HEK293T (cell line): Measurements from ENCODE around the gene COL6A1.

ENCODE experiments used
- CTCF ChIA-PET: fragments of 350-600 bp; formaldehyde crosslinking; extraction: SDS; loops from one replicate; lab custom pipeline; 2021; ENCODE audit warnings: antibody characterized with exemption, inconsistent platforms; lab: Yijun Ruan, JAX
- POLR2A ChIA-PET: fragments of 350-600 bp; formaldehyde crosslinking; extraction: SDS; loops from one replicate; lab custom pipeline; 2020; ENCODE audit warnings: antibody characterized with exemption, inconsistent platforms; lab: Yijun Ruan, JAX
- DNase-seq: peaks from one replicate; pipeline ENCODE4 v3.0.0; 2012; ENCODE audit warnings: mixed read lengths; ENCODE audit errors: extremely low spot score
- ARNT ChIP-seq: fragments of 450-650 bp; IDR thresholded peaks from 2 replicates; pipeline ENCODE4 v1.6.1; 2017; ENCODE audit warnings: mild to moderate bottlenecking
- BHLHE40 ChIP-seq: fragments of 450-650 bp; IDR thresholded peaks from 2 replicates; pipeline ENCODE4 v1.6.1; 2016; ENCODE audit warnings: mild to moderate bottlenecking, moderate library complexity, borderline replicate concordance
- CTBP1 ChIP-seq: fragments of 450-650 bp; IDR thresholded peaks from 2 replicates; pipeline ENCODE4 v1.6.1; 2016; ENCODE audit warnings: borderline replicate concordance
- ELF4 ChIP-seq: fragments of 450-650 bp; IDR thresholded peaks from 2 replicates; pipeline ENCODE4 v1.6.1; 2017; ENCODE audit warnings: antibody characterized with exemption
- FOXA1 ChIP-seq: fragments of 450-650 bp; IDR thresholded peaks from 2 replicates; pipeline ENCODE4 v1.6.1; 2016; ENCODE audit warnings: mild to moderate bottlenecking
- FOXK2 ChIP-seq: fragments of 450-650 bp; IDR thresholded peaks from 2 replicates; pipeline ENCODE4 v1.6.1; 2016; ENCODE audit warnings: mild to moderate bottlenecking
- FOXM1 ChIP-seq: fragments of 450-650 bp; IDR thresholded peaks from 2 replicates; pipeline ENCODE4 v1.6.1; 2017; ENCODE audit warnings: mild to moderate bottlenecking, borderline replicate concordance
- HDGF ChIP-seq: fragments of 450-650 bp; IDR thresholded peaks from 2 replicates; pipeline ENCODE4 v1.6.1; 2017; ENCODE audit warnings: antibody characterized with exemption, borderline replicate concordance
- L3MBTL2 ChIP-seq: fragments of 450-650 bp; conservative IDR thresholded peaks from 2 replicates; pipeline ENCODE4 v1.6.1; 2016; ENCODE audit warnings: mild to moderate bottlenecking
- LEF1 ChIP-seq: fragments of 450-650 bp; IDR thresholded peaks from 2 replicates; pipeline ENCODE4 v1.6.1; 2017; ENCODE audit warnings: mild to moderate bottlenecking, borderline replicate concordance
- NFRKB ChIP-seq: fragments of 450-650 bp; IDR thresholded peaks from 2 replicates; pipeline ENCODE4 v1.6.1; 2016; ENCODE audit warnings: mild to moderate bottlenecking, moderate library complexity
- SP1 ChIP-seq: fragments of 450-650 bp; IDR thresholded peaks from 2 replicates; pipeline ENCODE4 v1.6.1; 2017
- SUZ12 ChIP-seq: fragments of 450-650 bp; IDR thresholded peaks from 2 replicates; pipeline ENCODE4 v1.6.1; 2016; ENCODE audit warnings: mild to moderate bottlenecking
- TARDBP ChIP-seq: fragments of 450-650 bp; IDR thresholded peaks from 2 replicates; pipeline ENCODE4 v1.6.1; 2016
- ZNF384 ChIP-seq: fragments of 450-650 bp; IDR thresholded peaks from 2 replicates; pipeline ENCODE4 v1.6.1; 2016
- TF ChIP-seq, protein P1 (sequence below): fragments of 450-650 bp; IDR thresholded peaks from 2 replicates; pipeline ENCODE4 v1.6.1; 2016

Gene COL6A1

DNA sequence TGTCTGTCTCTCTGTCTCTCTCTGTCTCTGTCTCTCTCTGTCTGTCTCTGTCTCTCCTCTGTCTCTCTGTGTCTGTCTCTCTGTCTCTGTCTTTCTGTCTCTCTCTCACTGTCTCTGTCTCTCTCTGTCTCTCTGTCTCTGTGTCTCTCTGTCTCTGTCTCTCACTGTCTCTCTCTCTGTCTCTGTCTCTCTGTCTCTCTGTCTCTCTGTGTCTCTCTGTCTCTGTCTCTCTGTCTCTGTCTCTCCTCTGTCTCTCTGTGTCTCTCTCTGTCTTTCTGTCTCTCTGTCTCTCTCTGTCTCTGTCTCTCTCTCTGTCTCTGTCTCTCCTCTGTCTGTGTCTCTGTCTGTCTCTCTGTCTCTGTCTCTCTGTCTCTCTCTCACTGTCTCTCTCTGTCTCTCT is 873 bp upstream of the COL6A1 start:
- ChIA-PET POLR2A (no interaction called here), CTCF (no interaction called here)
- TF ChIP-seq FOXM1 (no peak), SUZ12 (no peak), TARDBP (no peak), ZNF384 (no peak), CTBP1 (0 out of 2 replicates have a peak, but pooled peaks have one; percentile 4)
- no peak for DNase-seq

DNA sequence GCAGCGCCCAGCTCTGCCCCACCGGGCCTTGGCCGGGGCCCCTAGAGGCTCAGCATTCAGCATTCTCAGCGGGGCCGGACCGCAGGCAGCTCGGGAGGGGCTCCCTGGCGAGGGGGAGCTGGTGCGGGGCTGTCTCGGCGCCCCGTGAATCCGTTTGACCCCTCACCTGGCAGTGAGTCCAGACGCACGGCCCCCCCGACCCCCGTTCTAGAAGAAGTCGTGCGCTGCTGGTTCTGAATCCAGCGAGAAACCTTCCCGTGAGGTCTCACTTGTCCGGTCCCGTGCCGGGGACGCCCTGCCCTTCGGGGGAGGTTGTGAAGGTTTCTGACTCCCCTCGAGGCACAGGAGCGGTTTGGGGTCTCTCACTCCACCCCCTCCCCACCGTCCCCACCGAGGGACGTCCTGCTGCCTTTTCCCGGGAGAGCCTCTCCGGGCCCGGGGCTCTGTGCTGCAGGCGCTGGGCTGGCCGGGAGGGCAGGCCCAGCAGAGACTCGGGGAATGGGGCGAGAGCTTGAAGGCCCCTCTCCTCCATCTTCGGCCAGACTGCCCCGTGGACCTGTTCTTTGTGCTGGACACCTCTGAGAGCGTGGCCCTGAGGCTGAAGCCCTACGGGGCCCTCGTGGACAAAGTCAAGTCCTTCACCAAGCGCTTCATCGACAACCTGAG is 655 bp downstream of the COL6A1 start:
- DNase-seq: no peak
- ChIA-PET POLR2A (interaction anchor here (0.9 to 1.5 kb wide), 3 partner anchors 9 to 161 kb away, joined by 3 to 8 read pairs (median 3); no protein-coding TSS in a partner anchor), CTCF (interaction anchor here (1.0 kb wide), 1 partner anchor 11 kb away, joined by 3 read pairs; no protein-coding TSS in a partner anchor)
- TF ChIP-seq FOXA1: no peak
- no peak for TF ChIP-seq ELF4
- no peak for TF ChIP-seq BHLHE40
- TF ChIP-seq CTBP1: no peak
- no peak for TF ChIP-seq TARDBP
- TF ChIP-seq LEF1: no peak
- TF ChIP-seq ARNT: no peak

DNA sequence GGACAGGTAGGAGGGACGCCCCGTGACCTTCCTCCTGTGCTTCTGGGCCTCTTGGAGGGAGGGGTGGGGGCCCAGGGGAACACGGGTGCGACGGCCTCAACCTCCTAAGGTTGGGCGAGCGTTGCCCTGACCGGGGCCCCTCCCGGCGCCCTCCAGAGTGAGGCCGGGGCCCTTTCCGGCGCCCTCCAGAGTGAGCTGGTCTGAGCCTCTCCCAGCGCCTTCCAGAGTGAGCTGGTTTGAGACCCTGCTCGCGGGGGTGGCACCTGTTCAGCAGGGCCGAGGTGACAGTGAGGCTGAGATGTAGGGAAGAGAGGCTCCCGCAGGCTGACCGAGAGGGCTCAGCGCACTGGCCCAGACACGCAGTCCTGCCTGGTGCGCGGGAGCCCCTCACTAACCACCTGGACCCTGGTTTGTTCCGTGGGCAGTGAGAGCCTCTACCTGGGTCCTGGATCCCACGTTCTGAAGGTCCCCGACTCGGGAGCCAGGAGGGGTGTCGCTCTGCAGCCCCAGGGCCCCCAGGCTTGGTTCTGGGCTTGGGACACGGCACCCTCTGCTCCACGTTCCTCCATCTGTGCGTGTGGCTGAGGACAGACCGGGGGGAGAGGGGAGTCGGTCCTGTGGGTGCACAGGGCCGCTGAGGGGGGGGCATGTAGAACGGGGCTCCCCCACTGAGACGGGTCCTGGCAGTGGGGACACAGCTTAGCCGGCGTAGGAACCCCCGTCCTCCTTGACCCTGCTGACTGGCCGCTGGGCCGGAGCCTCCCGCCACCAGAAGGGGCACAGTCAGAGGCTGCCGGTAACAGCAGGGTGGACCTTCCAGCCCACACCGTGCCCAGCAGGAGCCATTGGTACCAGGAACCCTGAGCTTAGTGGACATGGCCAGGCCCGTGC is 1.4 kb downstream of the COL6A1 start:
- TF ChIP-seq FOXA1 (no peak), TARDBP (no peak), L3MBTL2 (no peak), SUZ12 (no peak), CTBP1 (no peak), SP1 (no peak), LEF1 (no peak), HDGF (no peak), FOXK2 (no peak), BHLHE40 (no peak), ELF4 (no peak), ZNF384 (no peak), NFRKB (no peak), ARNT (no peak), FOXM1 (no peak)
- TF ChIP-seq, protein P1, sequence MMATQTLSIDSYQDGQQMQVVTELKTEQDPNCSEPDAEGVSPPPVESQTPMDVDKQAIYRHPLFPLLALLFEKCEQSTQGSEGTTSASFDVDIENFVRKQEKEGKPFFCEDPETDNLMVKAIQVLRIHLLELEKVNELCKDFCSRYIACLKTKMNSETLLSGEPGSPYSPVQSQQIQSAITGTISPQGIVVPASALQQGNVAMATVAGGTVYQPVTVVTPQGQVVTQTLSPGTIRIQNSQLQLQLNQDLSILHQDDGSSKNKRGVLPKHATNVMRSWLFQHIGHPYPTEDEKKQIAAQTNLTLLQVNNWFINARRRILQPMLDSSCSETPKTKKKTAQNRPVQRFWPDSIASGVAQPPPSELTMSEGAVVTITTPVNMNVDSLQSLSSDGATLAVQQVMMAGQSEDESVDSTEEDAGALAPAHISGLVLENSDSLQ: no peak
- POLR2A ChIA-PET: interaction anchor here (0.9 to 1.5 kb wide), 3 partner anchors 10 to 160 kb away, joined by 3 to 8 read pairs (median 3); no protein-coding TSS in a partner anchor
- DNase-seq: no peak
- CTCF ChIA-PET: interaction anchor here (0.6 to 1.0 kb wide), 2 partner anchors 9 to 12 kb away, joined by 3 read pairs; no protein-coding TSS in a partner anchor

DNA sequence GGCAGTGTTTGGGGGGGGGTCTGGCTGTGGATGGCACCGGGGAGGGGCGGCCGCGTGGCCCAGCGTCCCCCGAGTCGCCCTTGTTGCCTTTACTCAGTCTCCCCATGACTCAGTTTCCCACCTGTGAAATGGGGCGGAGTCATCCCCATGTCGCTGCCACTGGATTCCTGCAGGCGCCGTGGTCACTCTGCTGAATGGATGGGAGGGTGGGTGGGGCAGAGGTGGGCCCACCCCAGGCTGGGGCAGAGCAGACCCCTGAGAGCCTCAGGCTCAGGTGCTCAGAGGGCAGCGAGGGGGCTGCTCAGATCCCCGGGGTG is 2.0 kb downstream of the COL6A1 start:
- TF ChIP-seq HDGF (no peak), ZNF384 (no peak)
- POLR2A ChIA-PET: no interaction called here
- DNase-seq: no peak
- CTCF ChIA-PET: no interaction called here

DNA sequence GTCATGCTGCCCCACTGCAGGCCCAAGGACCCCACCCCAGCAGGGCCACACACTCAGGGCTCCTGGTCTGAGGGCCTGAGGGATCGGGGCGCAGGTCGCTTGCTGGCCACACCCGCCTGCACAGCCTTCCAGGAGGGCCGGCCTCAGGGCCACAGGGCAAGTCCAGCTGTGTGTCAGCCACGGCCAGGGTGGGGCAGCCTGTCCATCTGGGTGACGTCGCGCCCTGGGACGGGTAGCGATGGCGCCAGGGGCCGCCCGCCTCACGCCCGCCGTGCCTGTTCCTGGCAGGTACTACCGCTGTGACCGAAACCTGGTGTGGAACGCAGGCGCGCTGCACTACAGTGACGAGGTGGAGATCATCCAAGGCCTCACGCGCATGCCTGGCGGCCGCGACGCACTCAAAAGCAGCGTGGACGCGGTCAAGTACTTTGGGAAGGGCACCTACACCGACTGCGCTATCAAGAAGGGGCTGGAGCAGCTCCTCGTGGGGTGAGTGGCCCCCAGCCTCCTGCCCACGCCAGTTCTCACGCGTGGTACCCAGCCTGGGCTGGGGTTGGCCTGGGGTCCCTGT is 2.5 kb downstream of the COL6A1 start:
- CTCF ChIA-PET: no interaction called here
- no peak for TF ChIP-seq SP1
- TF ChIP-seq ZNF384: no peak
- no peak for TF ChIP-seq FOXK2
- TF ChIP-seq ARNT: no peak
- no peak for TF ChIP-seq HDGF
- no peak for TF ChIP-seq FOXM1
- POLR2A ChIA-PET: no interaction called here
- DNase-seq: no peak

DNA sequence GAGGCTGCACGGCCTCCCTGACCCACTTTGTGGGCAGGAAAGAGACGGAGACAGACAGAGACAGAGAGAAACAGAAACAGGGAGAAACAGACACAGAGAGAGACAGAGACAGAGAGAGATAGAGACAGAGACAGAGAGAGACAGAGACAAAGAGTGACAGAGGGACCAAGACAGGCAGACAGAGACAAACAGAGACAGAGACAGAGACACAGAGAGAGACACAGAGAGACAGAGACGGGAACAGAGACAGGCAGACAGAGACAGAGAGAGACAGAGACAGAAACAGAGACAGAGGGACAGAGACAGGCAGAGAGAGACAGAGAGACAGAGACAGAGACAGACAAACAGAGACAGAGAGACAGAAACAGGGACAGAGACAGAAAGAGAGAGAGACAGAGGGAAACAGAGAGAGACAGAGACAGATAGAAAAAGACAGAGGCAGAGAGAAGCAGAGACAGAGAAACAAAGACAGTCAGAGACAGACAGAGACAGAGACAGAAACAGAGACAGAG is 3.1 kb downstream of the COL6A1 start:
- POLR2A ChIA-PET: no interaction called here

DNA sequence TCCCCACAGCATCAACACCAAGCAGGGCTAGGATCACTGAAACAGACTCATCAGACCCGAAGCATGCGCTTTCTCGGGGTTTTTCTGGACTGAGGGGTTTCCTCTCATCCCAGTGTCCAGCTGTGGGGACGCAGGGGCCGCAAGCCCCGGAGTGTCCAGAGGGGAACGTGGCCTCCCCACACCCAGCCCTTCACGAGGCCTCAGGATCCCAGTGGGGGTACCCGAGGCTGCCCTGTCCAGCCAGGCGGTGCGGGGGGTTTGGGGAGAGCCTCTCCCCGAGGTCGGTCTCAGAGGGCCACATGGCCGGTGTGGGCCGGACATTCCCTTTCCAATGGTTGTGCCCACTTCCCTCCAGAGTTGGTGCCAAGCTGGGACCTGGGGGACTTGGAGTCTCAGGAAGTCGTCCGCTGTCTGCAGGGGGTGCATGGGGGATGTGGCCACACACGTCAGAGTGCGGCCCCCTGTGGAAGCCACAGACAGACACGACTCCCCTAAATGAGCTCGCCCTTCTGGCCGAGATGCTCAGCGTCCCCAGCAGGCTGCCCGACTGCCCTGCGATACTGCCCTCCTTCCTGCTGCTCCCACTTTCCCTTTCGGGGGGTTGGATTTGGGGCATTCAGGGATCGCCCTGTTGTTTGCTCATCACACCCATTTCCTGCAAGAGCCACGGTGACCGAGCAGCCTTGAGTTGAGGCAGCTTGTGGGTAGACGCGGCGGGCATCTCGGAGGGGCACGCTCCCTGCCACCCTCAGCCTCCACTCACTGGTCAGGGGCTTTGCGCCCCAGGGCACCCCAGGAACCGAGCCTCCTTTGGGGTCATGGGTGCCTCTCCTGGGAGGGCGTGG is 4.1 kb downstream of the COL6A1 start:
- POLR2A ChIA-PET: no interaction called here
- TF ChIP-seq BHLHE40: no peak
- TF ChIP-seq ZNF384: no peak
- TF ChIP-seq ELF4: no peak
- no peak for TF ChIP-seq FOXK2
- TF ChIP-seq, protein P1: no peak
- no peak for TF ChIP-seq L3MBTL2
- no peak for TF ChIP-seq FOXM1
- no peak for TF ChIP-seq SP1
- no peak for TF ChIP-seq SUZ12
- no peak for DNase-seq
- CTCF ChIA-PET: no interaction called here

More for the DNA sequence above, 3.1 kb downstream of the COL6A1 start:
- no peak for DNase-seq
- CTCF ChIA-PET: no interaction called here
- 0 out of 2 replicates have a peak, but pooled peaks have one; percentile 8 for TF ChIP-seq CTBP1
- TF ChIP-seq BHLHE40: no peak
